Measurements from ENCODE around the gene BPIFB6. TPM values are rescaled to one million over a fixed set of nuclear protein-coding genes. Genes with fewer than 3 reads are reported as not detected.

The BPIFB6 gene
- not detected in 2 replicates for total RNA-seq

GRCh38 chr20:33031531-33031930 is at the start of gene BPIFB6:
Gene BPIFB6, plus strand, starts transcription at chr20:33031648. Its CDS starts 0 bp downstream, at chr20:33031648.

DNA sequence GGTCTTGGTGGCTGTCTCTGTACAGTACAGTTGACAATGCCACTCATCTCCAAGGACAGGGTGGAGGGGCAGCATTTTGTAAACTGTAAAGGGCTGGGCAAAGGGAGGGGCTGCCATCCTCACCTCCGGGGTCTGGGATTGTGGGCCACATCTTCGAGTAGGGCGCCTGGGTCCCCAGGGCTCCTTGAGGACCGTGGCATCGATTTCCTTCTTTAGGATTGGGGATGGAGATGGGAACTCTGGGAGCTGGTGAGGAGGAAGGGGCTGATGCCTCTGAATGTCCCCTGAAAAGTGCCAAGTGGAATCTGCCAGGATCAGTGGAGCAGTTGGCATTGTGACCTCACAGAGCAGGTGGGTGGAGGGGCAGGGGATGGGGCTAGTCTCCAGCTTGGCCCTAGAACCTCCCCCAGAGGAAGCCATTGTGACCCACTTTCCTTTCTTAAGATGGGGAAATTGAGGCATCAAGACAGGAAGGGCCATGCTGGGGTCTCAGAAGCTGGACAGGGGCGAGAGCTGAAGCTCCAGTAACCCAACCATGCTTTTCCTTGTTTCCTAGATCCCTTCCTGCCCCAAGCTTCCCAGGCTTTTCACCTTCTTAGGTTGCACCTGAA is 27.2 kb upstream of the BPIFB6 start, which contains the start of gene SUN5:
SUN5 (minus strand) TSS at position 293 of the 611 bp plus-strand sequence; CDS start at position 200, 93 bp downstream.

GRCh38 chr20:33007376-33008335 is 23.8 kb upstream of the BPIFB6 start, which contains the start of gene BPIFB2:
Gene BPIFB2, plus strand, starts transcription at chr20:33007704. Its CDS starts 871 bp downstream, at chr20:33008575.

GRCh38 chr20:33053291-33054106 is 22.1 kb downstream of the BPIFB6 start, which contains the start of gene BPIFB3:
Gene BPIFB3, plus strand, starts transcription at chr20:33053903. Its CDS starts 1,533 bp downstream, at chr20:33055436.

DNA sequence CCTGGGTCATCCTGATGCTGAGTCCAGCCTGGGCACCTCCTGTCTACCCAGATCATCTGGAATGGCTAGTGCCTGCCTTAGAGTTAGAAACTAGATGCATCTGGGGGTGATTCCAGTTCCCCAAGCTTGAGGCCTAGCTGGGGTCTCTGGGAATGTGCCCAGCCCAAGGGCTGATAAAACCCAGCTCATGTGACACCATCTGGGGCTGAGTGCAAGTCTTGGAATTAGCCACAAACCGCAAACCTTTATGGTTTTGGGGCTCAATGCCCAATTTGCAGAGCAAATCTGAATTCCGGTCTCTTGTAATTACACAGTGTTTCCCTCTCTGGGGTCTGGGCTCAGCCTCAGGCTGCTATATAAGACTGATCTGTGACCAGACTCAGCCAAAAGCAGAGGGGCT is 47.8 kb downstream of the BPIFB6 start, which contains the start of gene BPIFB4:
BPIFB4 (plus strand) TSS at position 385 of the 400 bp plus-strand sequence. CDS start 1,884 bp downstream, outside the sequence.

Other genes starting within 250 kb of the BPIFB6 start
- 64.4 and 100 TPM in 2 replicates for gene MAPRE1, start 211.7 kb upstream of the BPIFB6 start, total RNA-seq
- under 0.01 TPM in 1 of 2 replicates, not detected in the other for gene EFCAB8, start 172.7 kb upstream of the BPIFB6 start, total RNA-seq
- not detected in 2 replicates for gene SUN5, start 27.2 kb upstream of the BPIFB6 start, total RNA-seq
- not detected in 2 replicates for gene BPIFB2, start 23.9 kb upstream of the BPIFB6 start, total RNA-seq
- gene BPIFB3, start 22.3 kb downstream of the BPIFB6 start, total RNA-seq, result not detected in 2 replicates
- not detected in 2 replicates for gene BPIFB4, start 48.0 kb downstream of the BPIFB6 start, total RNA-seq
- not detected in 2 replicates for gene BPIFA2, start 136.5 kb downstream of the BPIFB6 start, total RNA-seq
- gene BPIFA3, start 185.7 kb downstream of the BPIFB6 start, total RNA-seq, result not detected in 2 replicates
- gene BPIFA1, start 204.3 kb downstream of the BPIFB6 start, total RNA-seq, result not detected in 2 replicates

Data from epithelial cell of alveolus of lung (primary cell).